GM12801 (cell line): ENCODE results near the gene EIPR1.

Source experiments
- CTCF ChIP-seq: IDR thresholded peaks from one replicate; pipeline ENCODE4 v1.5.1; 2011; ENCODE audit warnings: control low read depth; ENCODE audit not compliant: insufficient read length; ENCODE audit errors: extremely low read depth

Gene EIPR1

GRCh38 chr2:3420769-3421397 lies 43.3 kb upstream of the EIPR1 start:
- no peak for TF ChIP-seq CTCF

- TF ChIP-seq CTCF, result no peak
Observed at GRCh38 chr2:3420076-3420768, 42.6 kb upstream of the EIPR1 start.

- TF ChIP-seq CTCF, result no peak
Observed at GRCh38 chr2:3418766-3419404, 41.3 kb upstream of the EIPR1 start.

GRCh38 chr2:3414133-3414860 lies 36.7 kb upstream of the EIPR1 start:
- TF ChIP-seq CTCF, result no peak

- TF ChIP-seq CTCF, result no peak
Observed at GRCh38 chr2:3413697-3414096, 36.1 kb upstream of the EIPR1 start.

GRCh38 chr2:3411103-3411502 lies 33.5 kb upstream of the EIPR1 start:
- no peak for TF ChIP-seq CTCF

- no peak for TF ChIP-seq CTCF
Observed at GRCh38 chr2:3409627-3410170, 32.1 kb upstream of the EIPR1 start.
